CD14-positive monocyte (primary cell): ENCODE data around the gene NOX5. TPM values are rescaled to one million over a fixed set of nuclear protein-coding genes. Genes with fewer than 3 reads are reported as not detected.
A peak's percentile ranks its signal among the peaks of the same experiment; 100 is the strongest.

Experiments used
- DNase-seq, 3 donors: peaks; one replicate each; pipeline ENCODE4 v3.0.0-alpha.2; 2011 to 2022
- H2AFZ ChIP-seq: 2 replicates; pipeline ENCODE4 v1.6.0; 2012; ENCODE audit warnings: mild to moderate bottlenecking, low read depth, low read length, inconsistent platforms; ENCODE audit not compliant: insufficient read depth, poor library complexity, severe bottlenecking
- H3K27ac ChIP-seq, 2 donors: 1 replicate in 1 of 2; 2 replicates in 1 of 2; pipeline ENCODE4 v1.5.1; 2012 to 2013; ENCODE audit warnings: low read length in 2 of 2, control low read depth in 1 of 2, inconsistent platforms in 1 of 2, low read depth in 1 of 2, mild to moderate bottlenecking in 1 of 2
- H3K27me3 ChIP-seq, 2 donors: one replicate each; pipeline versions ENCODE4 v1.6.0 to v1.6.1; 2011 to 2013; ENCODE audit warnings: low read length in 2 of 2; ENCODE audit not compliant: control insufficient read depth in 2 of 2, insufficient read depth in 2 of 2
- H3K36me3 ChIP-seq, 2 donors: replicated peaks in 1 of 2; 1 replicate in 1 of 2; 2 replicates in 1 of 2; pipeline versions ENCODE4 v1.5.1 to v1.6.1; 2012 to 2013; ENCODE audit warnings: low read length in 2 of 2, control low read depth in 1 of 2, inconsistent platforms in 1 of 2, mild to moderate bottlenecking in 1 of 2; ENCODE audit not compliant: insufficient read depth in 2 of 2, control insufficient read depth in 1 of 2
- H3K4me1 ChIP-seq, 2 donors: 1 replicate in 1 of 2; 2 replicates in 1 of 2; pipeline versions ENCODE4 v1.5.1 to v1.6.1; 2012 to 2013; ENCODE audit warnings: low read length in 2 of 2, control low read depth in 1 of 2, inconsistent platforms in 1 of 2, mild to moderate bottlenecking in 1 of 2, moderate library complexity in 1 of 2; ENCODE audit not compliant: insufficient read depth in 2 of 2, control insufficient read depth in 1 of 2
- H3K4me2 ChIP-seq: replicated peaks from 2 replicates; pipeline ENCODE3; 2012; ENCODE audit warnings: low read length, moderate library complexity, mild to moderate bottlenecking; ENCODE audit not compliant: poor library complexity, severe bottlenecking; ENCODE audit errors: extremely low read depth
- H3K4me3 ChIP-seq, 3 experiments: fragments of 200-600 bp in 1 of 3; sonication (generic) in 1 of 3; replicated peaks in 1 of 3; 1 replicate in 2 of 3; 2 replicates in 1 of 3; pipeline ENCODE4 v1.5.1; 2011 to 2013; ENCODE audit warnings: low read length in 3 of 3, mild to moderate bottlenecking in 3 of 3, control low read depth in 2 of 3, low read depth in 2 of 3, inconsistent platforms in 1 of 3, moderate library complexity in 1 of 3
- H3K79me2 ChIP-seq: 2 replicates; pipeline ENCODE4 v1.6.0; 2012; ENCODE audit warnings: mild to moderate bottlenecking, control low read depth, inconsistent platforms, low read length, moderate library complexity; ENCODE audit not compliant: insufficient read depth
- H3K9ac ChIP-seq: 2 replicates; pipeline ENCODE4 v1.6.0; 2017; ENCODE audit warnings: low read length, mild to moderate bottlenecking; ENCODE audit not compliant: insufficient read depth, poor library complexity, severe bottlenecking
- H3K9me3 ChIP-seq, 2 donors: replicated peaks in 1 of 2; 1 replicate in 1 of 2; 2 replicates in 1 of 2; pipeline versions ENCODE4 v1.5.1 to v1.6.1; 2012 to 2013; ENCODE audit warnings: low read length in 2 of 2, control low read depth in 1 of 2; ENCODE audit not compliant: control insufficient read depth in 1 of 2, insufficient read depth in 1 of 2
- H4K20me1 ChIP-seq: 2 replicates; pipeline ENCODE4 v1.6.0; 2012; ENCODE audit warnings: mild to moderate bottlenecking, low read length, control low read depth, moderate library complexity; ENCODE audit not compliant: insufficient read depth
- H3K27ac Mint-ChIP-seq, 7 donors: one replicate each; pipeline ENCODE4 v1.8.0; 2020; ENCODE audit warnings: mild to moderate bottlenecking in 7 of 7, mixed read lengths in 7 of 7, moderate library complexity in 6 of 7, inconsistent platforms in 2 of 7
- H3K27me3 Mint-ChIP-seq, 3 donors: one replicate each; pipeline ENCODE4 v1.8.0; 2021 to 2022; ENCODE audit warnings: low read depth in 3 of 3, mild to moderate bottlenecking in 3 of 3, mixed read lengths in 3 of 3, moderate library complexity in 3 of 3, inconsistent platforms in 1 of 3
- H3K36me3 Mint-ChIP-seq, 2 donors: one replicate each; pipeline ENCODE4 v1.8.0; 2020; ENCODE audit warnings: mixed read lengths in 2 of 2, inconsistent platforms in 1 of 2, mild to moderate bottlenecking in 1 of 2
- H3K4me1 Mint-ChIP-seq: one replicate; pipeline ENCODE4 v1.8.0; 2020; ENCODE audit warnings: mild to moderate bottlenecking, mixed read lengths
- H3K4me3 Mint-ChIP-seq, 2 donors: one replicate each; pipeline ENCODE4 v1.8.0; 2020; ENCODE audit warnings: mild to moderate bottlenecking in 2 of 2, mixed read lengths in 2 of 2, moderate library complexity in 1 of 2
- H3K9me3 Mint-ChIP-seq, 7 donors: one replicate each; pipeline ENCODE4 v1.8.0; 2020 to 2022; ENCODE audit warnings: mixed read lengths in 7 of 7, mild to moderate bottlenecking in 6 of 7, moderate library complexity in 6 of 7, inconsistent platforms in 2 of 7
- CTCF ChIP-seq: fragments of 200-600 bp; IDR thresholded peaks from one replicate; pipeline ENCODE4 v1.8.0; 2022; ENCODE audit warnings: antibody characterized with exemption, mild to moderate bottlenecking
- WGBS: methylation state at CpG from one replicate; pipeline ENCODE4 v1.1.5; 2013; ENCODE audit warnings: missing lambda C conversion rate; ENCODE audit not compliant: insufficient coverage; 5-methylcytosine and 5-hydroxymethylcytosine counted together
- intact Hi-C, 2 donors: fragments of 100-400 bp; cut with micrococcal nuclease; formaldehyde crosslinking; loops; one replicate each; pipeline versions ENCODE4 v1.15.0 to v1.15.1; 2023
- polyA plus RNA-seq, 3 donors: library from polyadenylated mRNA; depleted of rRNA in 1 of 3; unstranded in 2 of 3; stranded (reverse) in 1 of 3; fragments of 300-500 nt in 2 of 3; fragments of >200 nt in 1 of 3; fragmentation: Illumina TruSeq in 2 of 3; gene quantifications; 1 replicate in 2 of 3; 2 replicates in 1 of 3; pipeline ENCODE4 v1.2.3, GENCODE V29; 2012 to 2021

The NOX5 gene
- polyA plus RNA-seq, 3 donors, result not detected

DNA sequence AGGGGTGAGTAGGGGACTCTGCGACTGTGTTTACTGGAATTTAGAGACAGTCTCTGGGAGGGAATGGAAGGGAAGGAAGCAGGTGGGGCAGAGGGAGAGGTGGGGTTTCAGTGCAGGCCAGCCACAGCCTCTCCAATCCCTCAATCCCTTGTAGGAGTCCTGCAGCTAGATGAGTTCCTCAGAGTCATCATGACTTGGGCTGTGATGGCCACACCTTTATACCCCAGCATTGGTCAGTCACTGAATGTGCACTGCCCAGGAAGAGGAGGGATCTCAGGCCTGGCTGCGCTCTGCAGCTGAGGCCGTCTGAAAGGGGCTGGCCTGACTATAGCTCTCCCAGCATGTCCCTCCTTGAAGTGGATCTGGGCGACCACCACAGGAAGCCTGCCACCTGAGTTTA lies 78.6 kb downstream of the NOX5 start:
- no peak overlapping the region for H3K4me3 ChIP-seq
- H3K36me3 ChIP-seq, result no peaks in the 10 kb centered on the region
- H3K79me2 ChIP-seq, result no peaks in the 10 kb centered on the region
- peak; percentile 21 to 29 (median 21) for DNase-seq
- H3K4me2 ChIP-seq, result no peak overlapping the region
- no peak overlapping the region for H3K9ac ChIP-seq
- H4K20me1 ChIP-seq, result no peaks in the 10 kb centered on the region
- peaks cover 34% of the 10 kb centered on the region for H3K4me1 Mint-ChIP-seq
- peaks cover 18 to 19% of the 10 kb centered on the region in 2 donors for H3K4me1 ChIP-seq
- H2AFZ ChIP-seq, result peak overlapping the region; percentile 57
- WGBS, result 10% methylated on average over 2 of the region's 4 CpGs
- H3K27ac ChIP-seq, result no peak overlapping the region
- peak overlapping the region in 1 of 2 donors; percentile 74 for H3K4me3 Mint-ChIP-seq
- no peaks in the 10 kb centered on the region for H3K27me3 ChIP-seq
- intact Hi-C loops, result no loop called here
- H3K36me3 Mint-ChIP-seq, result no peaks in the 10 kb centered on the region
- no peaks in the 10 kb centered on the region for H3K9me3 Mint-ChIP-seq
- H3K27me3 Mint-ChIP-seq, result peaks cover 0 to 3% (median 1%) of the 10 kb centered on the region in 3 donors
- no peaks in the 10 kb centered on the region for H3K9me3 ChIP-seq
- no peak for TF ChIP-seq CTCF
- H3K27ac Mint-ChIP-seq, result peak overlapping the region in 1 of 7 donors; percentile 43

DNA sequence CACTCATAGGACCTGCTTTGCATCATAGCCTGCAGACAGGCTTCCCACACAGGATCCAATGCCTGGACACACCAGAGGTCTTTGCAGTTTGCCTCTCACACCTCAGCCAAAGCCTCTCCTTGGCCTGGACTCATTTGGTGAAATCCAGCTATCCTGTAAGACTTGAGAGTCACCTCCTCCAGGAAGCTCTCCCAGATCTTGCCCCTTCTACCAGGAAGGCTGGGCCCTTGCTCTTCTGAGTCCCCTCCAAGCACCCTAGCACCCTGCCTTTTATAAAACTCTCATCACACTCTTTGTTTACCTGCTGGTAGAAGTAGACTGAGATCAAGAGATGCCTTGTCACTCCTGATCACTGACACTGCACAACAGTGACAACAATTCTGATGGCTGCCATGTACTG lies 79.1 kb downstream of the NOX5 start:
- H3K9ac ChIP-seq, result no peak overlapping the region
- peaks cover 13 to 15% of the 10 kb centered on the region in 2 donors for H3K4me1 ChIP-seq
- H3K27ac Mint-ChIP-seq, result no peak overlapping the region

More for the DNA sequence above, 79.1 kb downstream of the NOX5 start:
- H2AFZ ChIP-seq, result peak overlapping the region; percentile 57
- H3K27me3 ChIP-seq, result no peaks in the 10 kb centered on the region
- Mint-ChIP-seq H3K36me3 (no peaks in the 10 kb centered on the region), H3K9me3 (no peaks in the 10 kb centered on the region), H3K4me1 (peaks cover 30% of the 10 kb centered on the region), H3K4me3 (peak overlapping the region in 1 of 2 donors; percentile 74), H3K27me3 (peaks cover 0 to 3% (median 1%) of the 10 kb centered on the region in 3 donors)
- H4K20me1 ChIP-seq, result no peaks in the 10 kb centered on the region
- intact Hi-C loops, result no loop called here
- no peak overlapping the region for H3K27ac ChIP-seq
- no peak for TF ChIP-seq CTCF
- H3K9me3 ChIP-seq, result no peaks in the 10 kb centered on the region
- no peak overlapping the region for H3K4me2 ChIP-seq
- H3K4me3 ChIP-seq, result no peak overlapping the region
- H3K36me3 ChIP-seq, result no peaks in the 10 kb centered on the region
- DNase-seq, result no peak
- no peaks in the 10 kb centered on the region for H3K79me2 ChIP-seq
